HG03460 (cell line): ENCODE data around the gene ATG2B.

Source experiments
- ATAC-seq: cut with Tn5 transposase; IDR thresholded peaks from one replicate; pipeline ENCODE4 v1.9.1; 2021; ENCODE audit not compliant: unreplicated experiment

Gene ATG2B

DNA sequence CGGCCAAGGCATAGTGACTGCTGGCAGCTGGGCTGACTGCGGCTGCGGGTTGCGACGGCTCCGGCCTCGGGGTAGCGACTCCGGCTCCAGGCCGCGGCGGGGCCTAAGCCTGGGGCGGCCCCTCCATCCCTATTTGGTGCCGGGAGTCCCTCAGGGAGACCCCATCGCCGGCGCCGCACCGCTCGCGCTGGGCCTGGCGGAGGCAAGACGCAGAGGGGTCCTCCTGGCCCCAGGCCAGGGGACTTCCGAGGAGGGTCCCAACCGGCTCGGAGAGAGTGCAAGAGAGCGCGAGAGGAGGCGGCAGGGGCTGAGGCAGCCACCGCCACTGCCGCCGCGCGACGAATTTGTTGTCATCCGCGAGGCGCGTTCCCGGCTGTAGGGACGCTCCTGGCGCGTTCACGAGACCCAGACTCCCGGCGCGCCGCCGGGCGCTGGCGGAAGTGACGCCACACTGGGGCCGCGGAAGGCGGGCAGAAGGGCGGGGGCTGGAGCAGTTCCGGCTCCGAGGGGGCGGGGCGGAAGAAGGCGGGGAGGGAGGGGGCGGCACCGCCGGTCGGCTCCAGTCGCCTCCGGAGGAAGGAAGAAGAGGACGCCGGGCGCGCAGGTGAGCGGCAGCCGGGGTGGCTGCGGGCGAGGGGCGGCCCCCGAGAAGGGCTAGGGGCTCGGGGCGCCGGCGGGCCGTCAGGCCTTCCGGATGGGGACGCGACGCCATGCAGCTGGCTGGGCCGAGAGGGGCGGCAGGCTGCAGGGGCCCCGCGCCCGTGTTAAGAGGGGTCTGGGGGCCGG lies at the start of gene ATG2B, which contains the start of gene GSKIP:
Gene ATG2B, minus strand, starts transcription at position 377 of the 786 bp plus-strand sequence. Its CDS starts 365 bp downstream, at position 12.
Gene GSKIP, plus strand, starts transcription at position 562 of the 786 bp plus-strand sequence. CDS start 18,722 bp downstream, outside the sequence.
- peak; percentile 72 for ATAC-seq

DNA sequence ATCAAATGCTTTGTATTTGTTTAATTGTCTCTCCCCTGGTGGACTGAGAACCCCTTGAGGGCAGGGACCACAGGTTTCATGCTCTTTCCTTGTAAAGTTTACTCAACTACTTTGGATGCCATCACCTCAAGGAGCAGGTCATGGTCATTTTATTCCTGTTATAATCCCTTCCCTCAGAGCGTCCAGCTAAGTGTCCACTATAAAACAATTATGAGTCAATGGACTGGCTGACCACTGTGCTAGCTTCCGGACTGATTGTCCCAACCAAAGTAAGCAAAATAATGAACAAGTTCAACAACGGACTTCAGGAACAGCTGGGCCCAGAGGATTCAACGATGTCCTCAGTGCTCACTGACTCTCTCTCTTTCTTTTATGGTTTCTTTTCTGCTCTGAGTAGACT lies 47.0 kb upstream of the ATG2B start:
- ATAC-seq, result no peak

DNA sequence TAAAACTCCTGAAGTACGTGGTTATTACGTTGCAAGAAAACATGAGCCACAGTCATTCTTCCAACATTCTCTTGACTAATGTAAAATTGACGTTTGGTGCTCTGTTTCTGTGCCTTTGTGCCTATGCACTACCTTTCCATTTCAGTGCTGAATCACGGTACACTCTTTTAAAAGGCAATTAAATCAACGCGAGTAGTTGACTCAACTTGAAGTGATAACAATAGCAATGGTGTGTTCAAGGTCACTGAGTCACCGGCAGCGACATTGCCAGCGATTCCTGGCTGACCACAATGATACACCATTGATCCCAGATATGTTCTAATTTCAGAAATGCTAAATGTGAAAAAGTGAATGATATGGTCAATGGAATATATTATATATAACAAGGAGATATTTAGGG lies 46.6 kb upstream of the ATG2B start:
- no peak for ATAC-seq

DNA sequence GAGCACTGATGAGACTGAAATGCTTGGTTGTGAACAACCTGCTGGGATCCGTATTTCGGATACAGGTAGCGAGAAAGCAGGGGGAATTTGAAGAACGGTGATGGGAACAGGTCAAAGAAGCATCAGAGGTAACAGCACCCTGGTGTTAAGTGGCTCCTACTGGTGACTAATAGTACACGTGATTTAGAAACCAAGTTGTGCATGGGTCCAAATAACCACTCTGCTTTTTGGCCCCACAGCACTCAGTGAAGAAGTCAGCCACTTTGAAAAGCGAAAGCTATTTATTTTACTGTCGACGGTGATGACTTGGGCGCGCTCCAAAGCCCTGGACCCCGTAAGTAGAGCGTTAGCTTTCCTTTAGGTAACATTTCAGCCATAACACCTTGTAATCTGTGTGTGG lies 45.5 kb upstream of the ATG2B start:
- ATAC-seq, result no peak

DNA sequence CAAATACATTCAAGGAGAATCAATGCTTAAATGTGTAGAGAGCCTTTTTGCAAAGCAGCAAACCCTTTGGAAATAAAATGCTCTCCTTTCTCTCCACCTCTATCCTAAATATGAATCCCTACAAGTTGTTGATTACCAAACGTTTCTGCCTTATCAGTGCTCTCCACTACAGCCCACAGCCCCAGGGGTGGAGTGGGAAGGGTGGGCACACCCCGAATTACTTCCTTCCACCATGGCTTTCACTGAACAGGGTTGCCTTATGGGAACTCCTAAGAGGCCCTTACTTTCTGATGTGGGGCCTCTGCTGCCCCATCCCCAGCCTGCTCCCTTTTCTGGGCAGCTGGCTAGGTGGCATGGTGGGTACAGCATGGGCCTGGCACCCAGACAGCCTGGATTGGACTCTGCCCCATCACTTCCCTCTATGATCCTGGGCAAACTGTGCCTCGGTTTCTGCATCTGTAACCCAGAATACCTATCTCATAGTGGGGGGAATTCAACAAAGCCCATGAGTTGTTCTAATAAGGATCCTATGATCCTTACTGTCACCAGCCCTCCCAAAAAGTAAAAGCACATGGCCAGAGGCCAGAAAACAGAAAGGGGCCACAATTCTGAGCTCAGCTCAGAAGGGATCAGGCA lies 44.9 kb upstream of the ATG2B start:
- ATAC-seq, result no peak

DNA sequence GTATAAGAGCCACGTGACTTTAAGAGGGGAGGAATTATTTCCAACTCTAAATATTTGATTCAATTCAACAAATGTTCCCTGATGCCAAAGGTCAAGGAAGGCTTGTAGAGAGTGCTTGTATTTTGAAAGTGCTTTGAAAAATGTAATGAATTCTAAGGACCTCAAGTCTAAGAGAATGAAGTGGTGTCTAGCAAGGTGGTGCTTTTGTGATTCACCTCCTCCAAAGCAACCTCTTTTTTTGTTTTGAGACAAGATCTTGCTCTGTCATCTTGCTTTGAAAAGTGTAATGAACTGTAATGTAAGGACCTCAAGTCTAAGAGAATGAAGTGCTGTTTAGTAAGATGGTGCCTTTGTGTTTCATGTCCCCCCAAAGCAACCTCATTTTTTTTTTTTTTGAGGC lies 42.5 kb upstream of the ATG2B start:
- ATAC-seq, result no peak

- no peak for ATAC-seq
Measured at GRCh38 chr14:96403409-96403808, 40.3 kb upstream of the ATG2B start.

DNA sequence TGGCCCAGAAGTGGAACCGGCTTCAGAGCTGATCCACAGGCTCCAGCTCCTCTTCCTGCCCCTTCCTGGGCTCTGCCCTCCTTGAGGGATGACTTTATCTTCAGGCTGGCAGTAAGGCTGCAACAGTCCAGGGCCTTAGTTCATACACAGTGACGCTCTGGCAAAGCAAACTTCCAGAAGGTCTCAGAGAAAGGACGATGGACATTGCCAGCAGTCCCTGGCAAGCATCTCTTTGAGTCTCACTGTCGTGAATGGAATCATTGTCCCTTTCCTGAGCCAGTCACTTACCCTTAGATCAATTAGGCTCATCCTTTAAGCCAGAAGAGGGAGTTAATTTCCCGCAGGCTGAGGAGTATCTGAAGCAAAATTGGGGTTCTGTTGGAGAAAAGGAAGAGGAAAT lies 37.4 kb upstream of the ATG2B start:
- ATAC-seq, result no peak

DNA sequence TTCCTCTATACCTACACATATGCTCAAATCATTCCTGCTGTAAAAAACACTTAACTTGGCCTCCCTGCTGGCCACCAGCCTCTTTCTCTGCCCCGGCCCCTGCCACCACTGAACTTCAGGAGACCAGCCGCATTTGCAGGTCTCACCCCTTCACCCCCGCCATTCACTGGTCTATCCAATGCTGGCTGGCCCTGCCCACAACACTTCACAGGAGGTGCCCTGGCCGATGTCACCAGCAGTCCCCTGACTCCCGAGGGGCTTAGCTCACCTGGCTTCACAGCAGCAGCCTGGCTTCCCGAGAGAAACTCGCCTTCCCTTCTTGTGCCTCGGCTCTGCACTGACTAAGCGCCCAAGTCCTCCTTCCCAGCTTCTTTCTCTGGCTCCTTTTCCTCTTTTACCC lies 36.3 kb upstream of the ATG2B start:
- no peak for ATAC-seq

DNA sequence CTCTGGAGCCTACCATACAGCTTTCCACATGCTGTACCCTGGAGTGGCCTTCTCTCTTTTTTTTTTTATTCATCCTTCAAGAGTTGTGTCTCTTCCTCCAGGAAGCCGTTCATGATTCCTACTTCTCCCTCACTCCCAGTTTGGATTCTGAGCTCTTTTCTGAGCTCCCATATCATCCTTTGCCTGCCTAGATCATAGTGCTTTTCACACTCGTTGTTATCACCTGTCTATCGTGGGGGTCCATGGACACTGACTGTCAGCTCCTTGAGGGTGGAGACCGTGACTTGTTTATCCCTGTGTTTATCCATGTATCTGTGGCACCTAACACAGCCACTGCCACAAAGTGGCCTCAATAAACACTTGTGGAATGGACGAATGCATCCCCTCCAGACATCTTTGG lies 35.8 kb upstream of the ATG2B start:
- ATAC-seq, result no peak

GRCh38 chr14:96398432-96398831 lies 35.3 kb upstream of the ATG2B start:
- ATAC-seq, result no peak

DNA sequence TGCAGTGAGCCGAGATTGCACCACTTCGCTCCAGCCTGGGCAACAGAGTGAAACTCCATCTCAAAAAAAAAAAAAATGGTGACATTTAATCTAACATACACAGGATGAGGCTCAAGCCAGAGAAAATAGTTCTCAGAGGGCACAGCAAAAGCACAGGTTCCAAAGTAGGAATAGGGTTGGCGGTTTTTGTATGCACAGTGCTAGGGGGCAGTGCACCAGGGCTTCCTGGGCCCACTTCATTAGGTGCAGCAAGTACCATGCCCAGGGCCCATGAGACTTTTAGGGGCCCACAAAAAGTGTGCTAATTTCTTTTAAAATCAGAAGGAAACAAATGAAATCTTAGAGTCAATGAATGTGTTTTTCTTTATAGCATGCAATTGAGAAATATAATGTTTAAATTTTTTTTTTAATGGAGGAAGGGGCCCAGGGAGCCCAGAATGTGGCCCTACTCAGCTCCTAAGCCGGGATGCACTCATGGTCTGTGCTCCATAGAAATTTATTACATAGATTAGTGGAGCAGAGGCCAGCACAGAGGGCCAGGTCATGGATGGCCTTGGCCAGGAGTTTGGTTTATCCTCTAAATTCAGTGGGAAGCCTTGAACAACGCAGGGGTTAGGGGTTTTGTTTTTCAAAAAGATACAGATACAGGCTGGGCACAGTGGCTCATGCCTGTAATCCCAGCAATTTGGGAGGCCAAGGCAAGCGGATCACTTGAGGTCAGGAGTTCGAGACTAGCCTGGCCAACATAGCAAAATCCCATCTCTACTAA lies 31.1 kb upstream of the ATG2B start:
- no peak for ATAC-seq

DNA sequence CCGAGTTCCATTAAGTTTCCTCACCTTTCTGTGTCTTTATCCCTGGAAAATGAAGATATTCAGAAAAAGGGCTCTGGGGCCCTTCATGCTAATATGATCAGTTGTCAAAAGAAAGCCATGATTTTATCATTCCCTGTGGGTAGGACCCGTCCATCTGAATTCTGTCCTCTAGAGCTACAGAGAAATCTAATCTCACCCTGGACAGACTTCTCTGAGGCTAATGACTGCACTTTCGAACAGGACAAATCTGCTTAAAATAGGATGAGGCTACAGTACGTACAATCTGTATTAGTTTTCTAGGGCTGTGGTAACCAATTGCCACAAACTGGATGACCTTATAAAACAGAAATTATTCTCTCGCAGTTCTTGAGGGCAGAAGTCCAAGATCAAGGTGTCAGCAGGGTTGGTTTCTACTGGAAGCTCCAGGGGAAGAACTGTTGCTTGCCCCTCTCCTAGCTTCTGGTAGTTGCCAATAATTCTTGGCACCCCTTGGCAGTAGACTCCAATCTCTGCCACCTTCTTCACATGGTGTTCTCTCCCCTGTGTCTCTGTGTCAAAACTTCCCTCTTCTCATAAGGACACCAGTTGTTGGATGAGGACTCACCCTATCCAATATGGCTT lies 30.0 kb upstream of the ATG2B start:
- ATAC-seq, result no peak

DNA sequence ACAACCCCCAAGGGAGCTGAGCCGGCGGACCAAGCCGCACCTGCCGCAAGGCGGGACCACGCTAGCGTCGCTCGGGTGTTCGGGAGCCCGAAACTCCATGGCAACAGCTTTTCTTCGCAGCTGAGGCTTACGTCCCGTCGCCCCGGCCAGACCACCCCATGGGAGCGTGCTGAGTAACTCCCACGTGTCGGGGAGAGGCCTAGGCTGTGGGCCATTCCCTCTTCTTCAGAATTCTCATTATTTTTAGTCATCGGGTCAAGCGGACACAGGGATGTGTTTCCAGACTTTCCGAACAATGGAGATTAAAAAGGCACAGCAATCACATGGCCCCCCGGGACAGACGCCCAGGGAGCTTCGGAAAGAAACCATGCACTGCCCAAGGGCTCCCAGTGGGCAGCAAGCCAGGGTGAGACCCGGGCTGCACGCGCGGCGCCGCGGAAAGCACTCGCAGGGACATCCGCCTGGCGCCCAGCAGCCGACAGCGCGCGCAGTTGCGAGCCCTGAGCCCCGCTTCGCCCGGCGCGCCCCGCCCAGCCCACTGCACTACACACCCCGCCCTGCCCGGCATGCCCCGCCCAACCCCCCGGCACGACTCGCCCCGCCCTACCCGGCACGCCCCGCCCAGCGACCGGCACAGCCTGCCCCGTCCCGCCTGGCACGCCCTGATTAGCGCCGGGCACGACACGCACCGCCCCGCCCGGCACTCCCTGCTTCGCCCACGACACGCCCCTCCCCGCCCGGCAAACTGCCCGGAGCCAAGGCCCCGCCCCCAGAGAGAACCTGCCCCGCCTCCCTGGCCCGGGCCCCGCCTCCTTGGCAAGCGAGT lies 28.4 kb upstream of the ATG2B start:
- ATAC-seq, result peak; percentile 86

DNA sequence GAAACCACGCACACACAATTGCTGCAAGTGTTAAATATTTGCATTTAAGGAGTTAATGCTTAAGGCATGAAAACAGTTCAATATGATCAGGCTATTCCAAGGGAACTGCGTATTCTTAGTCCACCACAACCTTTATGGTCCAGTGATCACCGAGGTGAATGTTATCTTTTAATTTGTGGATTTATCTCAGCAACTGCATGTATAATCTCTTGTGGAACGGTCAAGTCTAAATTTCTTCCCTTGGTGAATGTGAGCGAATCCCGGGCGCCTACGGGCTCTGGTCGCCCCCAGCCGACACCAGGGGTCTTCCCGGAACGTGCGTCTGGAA lies 27.8 kb upstream of the ATG2B start:
- ATAC-seq, result no peak

DNA sequence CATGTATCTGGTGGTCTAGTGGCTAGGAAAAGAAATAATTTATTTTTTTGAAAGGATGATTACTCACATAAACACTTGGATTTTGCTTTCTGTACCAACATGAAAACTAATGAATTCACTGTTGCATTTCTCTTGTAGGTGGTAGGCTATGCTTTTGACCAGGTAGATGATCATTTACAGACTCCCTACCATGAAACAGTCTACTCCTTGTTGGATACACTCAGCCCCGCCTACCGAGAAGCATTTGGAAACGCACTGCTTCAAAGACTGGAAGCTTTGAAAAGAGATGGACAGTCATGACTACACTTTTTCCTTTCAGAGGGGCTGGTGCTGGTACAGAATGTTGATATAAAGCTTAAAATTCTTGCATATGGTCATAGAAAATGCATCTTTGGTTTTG lies 22.2 kb upstream of the ATG2B start:
- ATAC-seq, result no peak

DNA sequence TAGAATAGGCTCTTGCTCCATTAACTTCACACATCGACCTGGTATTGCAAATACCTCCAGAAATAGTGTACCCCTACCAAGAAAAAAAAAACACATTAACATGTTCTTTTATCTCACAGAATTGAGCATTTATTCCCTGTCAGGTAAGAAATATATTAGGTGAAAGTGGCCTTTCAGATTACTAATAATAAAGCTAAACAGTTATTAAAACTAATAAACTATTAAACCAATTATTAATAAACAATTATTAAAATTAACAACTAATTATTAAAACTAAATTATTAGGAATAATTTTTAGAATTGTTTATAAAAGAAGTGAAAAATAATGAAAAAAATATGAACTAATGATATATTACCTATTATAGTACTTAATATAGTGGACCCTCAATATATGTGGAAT lies 21.6 kb upstream of the ATG2B start:
- ATAC-seq, result no peak

- ATAC-seq, result no peak
Measured at GRCh38 chr14:96384053-96384452, 20.9 kb upstream of the ATG2B start.

DNA sequence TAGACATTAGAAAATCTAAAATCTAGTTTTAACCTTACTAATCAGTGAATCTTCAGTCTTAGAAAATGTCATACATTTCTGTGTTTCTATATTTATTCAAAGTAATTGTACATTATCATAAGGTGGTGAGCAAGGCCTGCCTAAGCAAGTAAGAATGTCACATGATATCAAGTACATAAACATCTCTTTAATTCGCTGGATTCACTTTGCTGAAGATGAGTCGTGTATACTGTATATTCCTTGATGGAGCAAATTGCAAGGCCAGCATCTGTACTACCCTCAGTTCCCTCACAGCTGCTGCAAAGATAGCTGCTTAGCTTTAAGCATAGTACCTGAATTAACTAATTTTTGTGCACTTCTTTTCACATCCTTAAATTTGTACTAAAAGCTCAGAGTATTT lies 20.3 kb upstream of the ATG2B start:
- no peak for ATAC-seq

GRCh38 chr14:96380735-96381134 lies 17.6 kb upstream of the ATG2B start:
- peak; percentile 94 for ATAC-seq

DNA sequence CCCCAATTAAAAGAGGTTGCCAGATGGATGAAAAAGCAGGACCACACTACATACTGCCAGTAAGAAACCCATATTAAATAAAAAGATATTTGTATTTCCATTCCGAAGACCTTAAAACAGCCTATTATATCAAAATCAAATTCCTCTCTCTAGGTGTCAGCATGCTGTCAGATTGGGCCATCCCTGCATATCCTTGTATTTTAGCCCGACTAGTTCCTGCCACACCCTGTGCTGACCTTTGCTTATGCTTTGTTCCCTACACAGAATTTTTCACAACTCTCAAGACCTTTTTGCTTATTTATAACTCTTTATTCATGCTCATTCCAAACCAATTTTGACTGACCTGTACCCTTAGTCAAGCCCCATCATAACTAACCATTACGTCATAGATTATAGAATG lies 13.0 kb upstream of the ATG2B start:
- ATAC-seq, result no peak
